T-helper 2 cell treated with Interferon-gamma antibody and Interleukin-4, amounts not matched to agents 5 μg/mL and 100 μg/mL, for 36 hours (primary cell): ENCODE measurements around the gene SWT1.

Experiments used
- DNase-seq: peaks from one replicate; pipeline ENCODE4 v3.0.0; 2021; ENCODE audit warnings: low spot score
- H3K27ac Mint-ChIP-seq: one replicate; pipeline ENCODE4 v1.8.0; 2021; ENCODE audit warnings: mild to moderate bottlenecking, mixed read lengths
- H3K27me3 Mint-ChIP-seq: one replicate; pipeline ENCODE4 v1.8.0; 2021; ENCODE audit warnings: low read depth, mixed read lengths
- H3K36me3 Mint-ChIP-seq: one replicate; pipeline ENCODE4 v1.8.0; 2021; ENCODE audit warnings: low read depth, mixed read lengths
- H3K4me1 Mint-ChIP-seq: one replicate; pipeline ENCODE4 v1.8.0; 2021; ENCODE audit warnings: low read depth, mixed read lengths
- H3K4me3 Mint-ChIP-seq: one replicate; pipeline ENCODE4 v1.8.0; 2022; ENCODE audit warnings: mild to moderate bottlenecking, moderate library complexity, mixed read lengths
- H3K9me3 Mint-ChIP-seq: one replicate; pipeline ENCODE4 v1.8.0; 2021; ENCODE audit warnings: mixed read lengths

Gene SWT1

GRCh38 chr1:185156854-185157598 lies at the start of gene SWT1, which contains the start of gene TRMT1L:
Gene SWT1, plus strand, starts transcription at chr1:185157167. Its CDS starts 3,675 bp downstream, at chr1:185160842.
Gene TRMT1L, minus strand, starts transcription at chr1:185156953. Its CDS starts 241 bp downstream, at chr1:185156712.
- H3K9me3 Mint-ChIP-seq = no peaks in the 10 kb centered on the region
- peak within 1 kb of the TSS; percentile 98 for H3K4me3 Mint-ChIP-seq
- peaks cover 4% of the 10 kb centered on the region for H3K36me3 Mint-ChIP-seq
- H3K27ac Mint-ChIP-seq = peak within 1 kb of the TSS; percentile 98
- peaks cover 50% of the 10 kb centered on the region for H3K4me1 Mint-ChIP-seq
- peak; percentile 99 for DNase-seq
- H3K27me3 Mint-ChIP-seq = no peaks in the 10 kb centered on the region

- no peak for DNase-seq
- Mint-ChIP-seq H3K27me3 (no peaks in the 10 kb centered on the region), H3K36me3 (peaks cover 4% of the 10 kb centered on the region), H3K4me3 (no peak overlapping the region), H3K27ac (no peak overlapping the region), H3K4me1 (no peaks in the 10 kb centered on the region), H3K9me3 (peaks cover 16% of the 10 kb centered on the region)
These were observed 48.6 kb upstream of the SWT1 start for GRCh38 chr1:185108321-185108720.

- DNase-seq = no peak
- H3K27me3 Mint-ChIP-seq = no peaks in the 10 kb centered on the region
- H3K27ac Mint-ChIP-seq = no peak overlapping the region
- peaks cover 4% of the 10 kb centered on the region for H3K36me3 Mint-ChIP-seq
- no peaks in the 10 kb centered on the region for H3K4me1 Mint-ChIP-seq
- no peak overlapping the region for H3K4me3 Mint-ChIP-seq
- peaks cover 16% of the 10 kb centered on the region for H3K9me3 Mint-ChIP-seq
These were observed 46.8 kb upstream of the SWT1 start for GRCh38 chr1:185110145-185110544.

- H3K27ac Mint-ChIP-seq = no peak overlapping the region
- no peak for DNase-seq
- peaks cover 16% of the 10 kb centered on the region for H3K9me3 Mint-ChIP-seq
- no peaks in the 10 kb centered on the region for H3K4me1 Mint-ChIP-seq
- no peaks in the 10 kb centered on the region for H3K27me3 Mint-ChIP-seq
- H3K4me3 Mint-ChIP-seq = no peak overlapping the region
- peaks cover 6% of the 10 kb centered on the region for H3K36me3 Mint-ChIP-seq
These were observed 45.1 kb upstream of the SWT1 start for GRCh38 chr1:185111873-185112272.

- H3K27me3 Mint-ChIP-seq = no peaks in the 10 kb centered on the region
- H3K27ac Mint-ChIP-seq = no peak overlapping the region
- no peak for DNase-seq
- no peak overlapping the region for H3K4me3 Mint-ChIP-seq
- peaks cover 16% of the 10 kb centered on the region for H3K9me3 Mint-ChIP-seq
- no peaks in the 10 kb centered on the region for H3K4me1 Mint-ChIP-seq
- H3K36me3 Mint-ChIP-seq = peaks cover 6% of the 10 kb centered on the region
These were observed 44.6 kb upstream of the SWT1 start for GRCh38 chr1:185112356-185112755.

GRCh38 chr1:185129708-185130107 lies 27.3 kb upstream of the SWT1 start:
- no peak for DNase-seq
- Mint-ChIP-seq H3K27ac (no peak overlapping the region), H3K27me3 (no peaks in the 10 kb centered on the region), H3K4me3 (no peak overlapping the region), H3K36me3 (peaks cover 47% of the 10 kb centered on the region), H3K4me1 (no peaks in the 10 kb centered on the region), H3K9me3 (peaks cover 6% of the 10 kb centered on the region)

- no peaks in the 10 kb centered on the region for H3K27me3 Mint-ChIP-seq
These were observed 24.4 kb upstream of the SWT1 start for GRCh38 chr1:185132534-185132933.

GRCh38 chr1:185137896-185138545 lies 18.9 kb upstream of the SWT1 start:
- Mint-ChIP-seq H3K4me3 (no peak overlapping the region), H3K4me1 (peaks cover 5% of the 10 kb centered on the region), H3K27me3 (no peaks in the 10 kb centered on the region), H3K27ac (no peak overlapping the region), H3K9me3 (no peaks in the 10 kb centered on the region), H3K36me3 (peaks cover 41% of the 10 kb centered on the region)
- DNase-seq = no peak

More at GRCh38 chr1:185132534-185132933, 24.4 kb upstream of the SWT1 start:
- Mint-ChIP-seq H3K4me1 (no peaks in the 10 kb centered on the region), H3K27ac (no peak overlapping the region), H3K4me3 (no peak overlapping the region), H3K9me3 (peaks cover 6% of the 10 kb centered on the region), H3K36me3 (peaks cover 49% of the 10 kb centered on the region)
- DNase-seq = no peak

GRCh38 chr1:185139246-185139645 lies 17.7 kb upstream of the SWT1 start:
- H3K36me3 Mint-ChIP-seq = peaks cover 33% of the 10 kb centered on the region
- peaks cover 5% of the 10 kb centered on the region for H3K4me1 Mint-ChIP-seq
- H3K9me3 Mint-ChIP-seq = no peaks in the 10 kb centered on the region
- no peak overlapping the region for H3K4me3 Mint-ChIP-seq
- DNase-seq = no peak
- H3K27ac Mint-ChIP-seq = no peak overlapping the region
- no peaks in the 10 kb centered on the region for H3K27me3 Mint-ChIP-seq

GRCh38 chr1:185144233-185144632 lies 12.7 kb upstream of the SWT1 start:
- Mint-ChIP-seq H3K27me3 (no peaks in the 10 kb centered on the region), H3K4me3 (no peak overlapping the region), H3K36me3 (peaks cover 31% of the 10 kb centered on the region), H3K9me3 (no peaks in the 10 kb centered on the region), H3K4me1 (peaks cover 1% of the 10 kb centered on the region), H3K27ac (no peak overlapping the region)
- DNase-seq = no peak

- Mint-ChIP-seq H3K27me3 (no peaks in the 10 kb centered on the region), H3K4me3 (no peak overlapping the region), H3K4me1 (peaks cover 26% of the 10 kb centered on the region), H3K27ac (no peak overlapping the region), H3K9me3 (no peaks in the 10 kb centered on the region), H3K36me3 (peaks cover 26% of the 10 kb centered on the region)
- no peak for DNase-seq
These were observed 5.8 kb upstream of the SWT1 start for GRCh38 chr1:185151215-185151614.

GRCh38 chr1:185152187-185152767 lies 4.7 kb upstream of the SWT1 start:
- no peak for DNase-seq
- Mint-ChIP-seq H3K36me3 (peaks cover 26% of the 10 kb centered on the region), H3K27me3 (no peaks in the 10 kb centered on the region), H3K4me3 (no peak overlapping the region), H3K9me3 (no peaks in the 10 kb centered on the region), H3K4me1 (peaks cover 26% of the 10 kb centered on the region), H3K27ac (no peak overlapping the region)

- Mint-ChIP-seq H3K27ac (no peak overlapping the region), H3K27me3 (no peaks in the 10 kb centered on the region), H3K9me3 (no peaks in the 10 kb centered on the region), H3K4me1 (peaks cover 41% of the 10 kb centered on the region), H3K4me3 (peak overlapping the region; percentile 98), H3K36me3 (peaks cover 12% of the 10 kb centered on the region)
- DNase-seq = no peak
These were observed 2.0 kb upstream of the SWT1 start for GRCh38 chr1:185154912-185155513.
